HEK293T (cell line): ENCODE measurements around the gene IER3.
"Not testable (repeated sequence)": the region's sequence is repeated elsewhere in the genome, so short reads cannot be mapped to it uniquely, and the experiment has no call there.

Experiments used
- CTCF ChIA-PET: fragments of 350-600 bp; formaldehyde crosslinking; extraction: SDS; loops from one replicate; lab custom pipeline; 2021; ENCODE audit warnings: antibody characterized with exemption, inconsistent platforms; lab: Yijun Ruan, JAX
- POLR2A ChIA-PET: fragments of 350-600 bp; formaldehyde crosslinking; extraction: SDS; loops from one replicate; lab custom pipeline; 2020; ENCODE audit warnings: antibody characterized with exemption, inconsistent platforms; lab: Yijun Ruan, JAX
- DNase-seq: peaks from one replicate; pipeline ENCODE4 v3.0.0; 2012; ENCODE audit warnings: mixed read lengths; ENCODE audit errors: extremely low spot score
- ARNT ChIP-seq: fragments of 450-650 bp; IDR thresholded peaks from 2 replicates; pipeline ENCODE4 v1.6.1; 2017; ENCODE audit warnings: mild to moderate bottlenecking
- BHLHE40 ChIP-seq: fragments of 450-650 bp; IDR thresholded peaks from 2 replicates; pipeline ENCODE4 v1.6.1; 2016; ENCODE audit warnings: mild to moderate bottlenecking, moderate library complexity, borderline replicate concordance
- CTBP1 ChIP-seq: fragments of 450-650 bp; IDR thresholded peaks from 2 replicates; pipeline ENCODE4 v1.6.1; 2016; ENCODE audit warnings: borderline replicate concordance
- ELF4 ChIP-seq: fragments of 450-650 bp; IDR thresholded peaks from 2 replicates; pipeline ENCODE4 v1.6.1; 2017; ENCODE audit warnings: antibody characterized with exemption
- FOXK2 ChIP-seq: fragments of 450-650 bp; IDR thresholded peaks from 2 replicates; pipeline ENCODE4 v1.6.1; 2016; ENCODE audit warnings: mild to moderate bottlenecking
- FOXM1 ChIP-seq: fragments of 450-650 bp; IDR thresholded peaks from 2 replicates; pipeline ENCODE4 v1.6.1; 2017; ENCODE audit warnings: mild to moderate bottlenecking, borderline replicate concordance
- HDGF ChIP-seq: fragments of 450-650 bp; IDR thresholded peaks from 2 replicates; pipeline ENCODE4 v1.6.1; 2017; ENCODE audit warnings: antibody characterized with exemption, borderline replicate concordance
- L3MBTL2 ChIP-seq: fragments of 450-650 bp; conservative IDR thresholded peaks from 2 replicates; pipeline ENCODE4 v1.6.1; 2016; ENCODE audit warnings: mild to moderate bottlenecking
- LEF1 ChIP-seq: fragments of 450-650 bp; IDR thresholded peaks from 2 replicates; pipeline ENCODE4 v1.6.1; 2017; ENCODE audit warnings: mild to moderate bottlenecking, borderline replicate concordance
- PKNOX1 ChIP-seq: fragments of 450-650 bp; IDR thresholded peaks from 2 replicates; pipeline ENCODE4 v1.6.1; 2016
- SUZ12 ChIP-seq: fragments of 450-650 bp; IDR thresholded peaks from 2 replicates; pipeline ENCODE4 v1.6.1; 2016; ENCODE audit warnings: mild to moderate bottlenecking
- TARDBP ChIP-seq: fragments of 450-650 bp; IDR thresholded peaks from 2 replicates; pipeline ENCODE4 v1.6.1; 2016
- ZNF384 ChIP-seq: fragments of 450-650 bp; IDR thresholded peaks from 2 replicates; pipeline ENCODE4 v1.6.1; 2016

Gene IER3

GRCh38 chr6:30725713-30726505 lies 18.4 kb downstream of the IER3 start:
- ChIA-PET POLR2A (interaction anchor here (0.6 to 1.5 kb wide), 5 partner anchors 9 to 113 kb away, joined by 3 to 6 read pairs (median 4); partner anchors contain the start of genes DHX16 and MDC1), CTCF (interaction anchor here (1.9 kb wide), 1 partner anchor 47 kb away, joined by 12 read pairs; no protein-coding TSS in a partner anchor)
- no peak for DNase-seq
- TF ChIP-seq BHLHE40 (no peak), PKNOX1 (no peak), SUZ12 (no peak), TARDBP (no peak), LEF1 (no peak)

GRCh38 chr6:30724906-30725667 lies 19.3 kb downstream of the IER3 start:
- TF ChIP-seq FOXK2 (no peak), ELF4 (no peak), L3MBTL2 (no peak)
- DNase-seq = no peak
- ChIA-PET POLR2A (interaction anchor here (1.2 to 1.5 kb wide), 3 partner anchors 8 to 46 kb away, joined by 4 to 6 read pairs (median 5); partner anchors contain the start of gene MDC1), CTCF (interaction anchor here (1.2 kb wide), 1 partner anchor 348 kb away, joined by 4 read pairs; no protein-coding TSS in a partner anchor)

DNA sequence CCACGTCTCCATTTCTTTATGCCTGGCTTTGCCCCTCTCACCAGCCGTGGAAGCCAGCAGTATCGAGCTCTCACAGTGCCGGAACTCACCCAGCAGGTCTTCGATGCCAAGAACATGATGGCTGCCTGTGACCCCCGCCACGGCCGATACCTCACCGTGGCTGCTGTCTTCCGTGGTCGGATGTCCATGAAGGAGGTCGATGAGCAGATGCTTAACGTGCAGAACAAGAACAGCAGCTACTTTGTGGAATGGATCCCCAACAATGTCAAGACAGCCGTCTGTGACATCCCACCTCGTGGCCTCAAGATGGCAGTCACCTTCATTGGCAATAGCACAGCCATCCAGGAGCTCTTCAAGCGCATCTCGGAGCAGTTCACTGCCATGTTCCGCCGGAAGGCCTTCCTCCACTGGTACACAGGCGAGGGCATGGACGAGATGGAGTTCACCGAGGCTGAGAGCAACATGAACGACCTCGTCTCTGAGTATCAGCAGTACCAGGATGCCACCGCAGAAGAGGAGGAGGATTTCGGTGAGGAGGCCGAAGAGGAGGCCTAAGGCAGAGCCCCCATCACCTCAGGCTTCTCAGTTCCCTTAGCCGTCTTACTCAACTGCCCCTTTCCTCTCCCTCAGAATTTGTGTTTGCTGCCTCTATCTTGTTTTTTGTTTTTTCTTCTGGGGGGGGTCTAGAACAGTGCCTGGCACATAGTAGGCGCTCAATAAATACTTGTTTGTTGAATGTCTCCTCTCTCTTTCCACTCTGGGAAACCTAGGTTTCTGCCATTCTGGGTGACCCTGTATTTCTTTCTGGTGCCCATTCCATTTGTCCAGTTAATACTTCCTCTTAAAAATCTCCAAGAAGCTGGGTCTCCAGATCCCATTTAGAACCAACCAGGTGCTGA lies 20.3 kb downstream of the IER3 start:
- DNase-seq = not testable (repeated sequence)
- ChIA-PET CTCF (interaction anchor here (1.2 to 3.7 kb wide), 2 partner anchors 43 to 349 kb away, joined by 4 to 33 read pairs; no protein-coding TSS in a partner anchor), POLR2A (interaction anchor here (1.3 to 3.8 kb wide), 4 partner anchors 14 to 45 kb away, joined by 3 to 57 read pairs (median 4); partner anchors contain the start of gene NRM)

DNA sequence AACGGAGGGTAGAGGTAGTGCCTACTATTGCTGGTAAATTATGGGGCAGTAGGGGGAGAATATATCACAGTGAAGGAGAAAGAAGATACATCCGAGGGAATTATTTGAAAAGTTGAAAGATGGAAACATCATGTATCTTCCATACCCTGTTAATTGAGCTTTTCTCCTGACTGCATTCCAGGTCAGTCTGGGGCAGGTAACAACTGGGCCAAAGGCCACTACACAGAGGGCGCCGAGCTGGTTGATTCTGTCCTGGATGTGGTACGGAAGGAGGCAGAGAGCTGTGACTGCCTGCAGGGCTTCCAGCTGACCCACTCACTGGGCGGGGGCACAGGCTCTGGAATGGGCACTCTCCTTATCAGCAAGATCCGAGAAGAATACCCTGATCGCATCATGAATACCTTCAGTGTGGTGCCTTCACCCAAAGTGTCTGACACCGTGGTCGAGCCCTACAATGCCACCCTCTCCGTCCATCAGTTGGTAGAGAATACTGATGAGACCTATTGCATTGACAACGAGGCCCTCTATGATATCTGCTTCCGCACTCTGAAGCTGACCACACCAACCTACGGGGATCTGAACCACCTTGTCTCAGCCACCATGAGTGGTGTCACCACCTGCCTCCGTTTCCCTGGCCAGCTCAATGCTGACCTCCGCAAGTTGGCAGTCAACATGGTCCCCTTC lies 21.0 kb downstream of the IER3 start:
- ChIA-PET CTCF (interaction anchor here (0.6 to 3.7 kb wide), 9 partner anchors 8 to 65 kb away, joined by 3 to 33 read pairs (median 4); partner anchors contain the start of gene DHX16), POLR2A (interaction anchor here (1.2 to 3.8 kb wide), 6 partner anchors 11 to 51 kb away, joined by 3 to 57 read pairs (median 8); partner anchors contain the start of genes DHX16 and NRM)
- not testable (repeated sequence) for DNase-seq

DNA sequence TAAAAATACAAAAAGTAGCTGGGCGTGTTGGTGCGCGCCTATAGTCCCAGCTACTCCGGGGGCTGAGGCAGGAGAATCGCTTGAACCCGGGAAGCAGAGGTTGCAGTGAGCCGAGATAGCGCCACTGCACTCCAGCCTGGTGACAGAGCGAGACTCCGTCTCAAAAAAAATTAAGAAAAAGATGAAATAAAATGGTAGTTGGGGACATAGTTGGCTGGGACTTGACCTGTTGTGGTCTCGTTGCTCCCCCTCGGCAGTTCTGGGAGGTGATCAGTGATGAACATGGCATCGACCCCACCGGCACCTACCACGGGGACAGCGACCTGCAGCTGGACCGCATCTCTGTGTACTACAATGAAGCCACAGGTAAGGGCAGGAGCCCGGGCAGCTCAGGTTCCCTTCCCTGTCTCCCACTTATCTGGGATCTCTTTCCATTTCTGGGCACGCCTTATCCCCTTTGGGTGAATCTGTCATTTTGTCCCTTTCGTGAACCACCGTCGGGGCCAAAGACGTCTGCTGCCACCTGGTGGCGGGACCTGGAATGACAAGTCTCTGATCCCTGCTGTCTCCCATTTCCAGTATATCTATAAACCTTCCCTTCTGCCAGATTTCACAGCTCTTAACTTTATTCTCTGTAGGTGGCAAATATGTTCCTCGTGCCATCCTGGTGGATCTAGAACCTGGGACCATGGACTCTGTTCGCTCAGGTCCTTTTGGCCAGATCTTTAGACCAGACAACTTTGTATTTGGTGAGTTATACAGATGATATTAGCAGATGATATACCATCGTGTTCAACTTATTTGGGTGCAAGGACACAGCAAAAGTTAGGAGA lies 21.9 kb downstream of the IER3 start:
- DNase-seq = peak; percentile 63

DNA sequence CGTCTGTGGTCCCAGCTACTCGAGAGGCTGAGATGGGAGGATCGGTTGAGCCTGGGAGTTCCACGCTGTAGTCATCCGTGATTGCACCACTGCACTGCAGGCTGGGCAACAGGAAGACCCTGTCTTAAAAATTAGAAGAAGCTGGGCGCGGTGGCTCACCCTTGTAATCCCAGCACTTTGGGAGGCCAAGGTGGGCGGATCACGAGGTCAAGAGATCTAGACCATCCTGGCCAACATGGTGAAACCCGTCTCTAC lies 22.4 kb downstream of the IER3 start:
- ChIA-PET CTCF (interaction anchor here (0.6 to 3.7 kb wide), 14 partner anchors 9 to 365 kb away, joined by 3 to 33 read pairs (median 4); partner anchors contain the start of genes DHX16 and NRM), POLR2A (interaction anchor here (1.1 to 3.8 kb wide), 14 partner anchors 9 to 107 kb away, joined by 4 to 57 read pairs (median 8); partner anchors contain the start of genes DHX16 and NRM)
- not testable (repeated sequence) for DNase-seq

More for the DNA sequence above, 21.9 kb downstream of the IER3 start:
- CTCF ChIA-PET = interaction anchor here (0.6 to 3.7 kb wide), 18 partner anchors 8 to 365 kb away, joined by 3 to 33 read pairs (median 4); partner anchors contain the start of genes DHX16 and NRM
- TF ChIP-seq FOXM1 (no peak), TARDBP (no peak), LEF1 (no peak), ZNF384 (no peak), HDGF (no peak), ARNT (no peak), PKNOX1 (0 out of 2 replicates have a peak, but pooled peaks have one; percentile 18), CTBP1 (no peak)
- POLR2A ChIA-PET = interaction anchor here (1.1 to 3.8 kb wide), 12 partner anchors 8 to 107 kb away, joined by 3 to 57 read pairs (median 11); partner anchors contain the start of genes DHX16 and NRM
